Measurements from ENCODE around the gene KRT26. TPM values are rescaled to one million over a fixed set of nuclear protein-coding genes. Genes with fewer than 3 reads are reported as not detected.

The KRT26 gene
- total and polyA plus RNA-seq, 8 donors: not detected

GRCh38 chr17:40722241-40722640 lies 49.8 kb downstream of the KRT26 start:
- Histone ChIP-seq H3K27ac (no peak overlapping the region), H3K36me3 (no peaks in the 10 kb centered on the region), H3K4me3 (no peak overlapping the region), H3K27me3 (peaks cover 0 to 4% (median 0%) of the 10 kb centered on the region in 3 donors), H3K9me3 (no peaks in the 10 kb centered on the region), H3K4me1 (no peaks in the 10 kb centered on the region)
- intact Hi-C loops (cut with DNase I; ENCODE audit: low total_unique reads): no loop called here
- WGBS, 5 donors: 53 to 70% (median 66%) methylated on average over 1 of the region's 1 CpG
- TF ChIP-seq POLR2AphosphoS5 (IDR thresholded peaks at IDR 0.05) (no peak), POLR2A (IDR thresholded peaks at IDR 0.05) (no peak), EP300 (IDR thresholded peaks at IDR 0.05) (no peak), CTCF (IDR thresholded peaks at IDR 0.05) (no peak)
- DNase-seq: no peak

- WGBS, 5 donors: 67 to 79% (median 68%) methylated on average over 2 of the region's 2 CpGs
- intact Hi-C loops (cut with DNase I; ENCODE audit: low total_unique reads): no loop called here
- no peak for DNase-seq
These were observed 51.1 kb downstream of the KRT26 start for GRCh38 chr17:40720899-40721298.

GRCh38 chr17:40718930-40719329 lies 53.1 kb downstream of the KRT26 start:
- Histone ChIP-seq H3K27ac (no peak overlapping the region), H3K36me3 (no peaks in the 10 kb centered on the region), H3K4me3 (no peak overlapping the region), H3K9me3 (no peaks in the 10 kb centered on the region), H3K27me3 (peaks cover 0 to 5% (median 0%) of the 10 kb centered on the region in 3 donors), H3K4me1 (no peaks in the 10 kb centered on the region)
- intact Hi-C loops (cut with DNase I; ENCODE audit: low total_unique reads): no loop called here
- DNase-seq: no peak
- WGBS, 5 donors: 52 to 70% (median 65%) methylated on average over 8 of the region's 8 CpGs
- TF ChIP-seq EP300 (IDR thresholded peaks at IDR 0.05) (no peak), CTCF (IDR thresholded peaks at IDR 0.05) (no peak), POLR2AphosphoS5 (IDR thresholded peaks at IDR 0.05) (no peak), POLR2A (IDR thresholded peaks at IDR 0.05) (no peak)

More at GRCh38 chr17:40720899-40721298, 51.1 kb downstream of the KRT26 start:
- Histone ChIP-seq H3K27me3 (peaks cover 0 to 4% (median 0%) of the 10 kb centered on the region in 3 donors), H3K4me3 (no peak overlapping the region), H3K36me3 (no peaks in the 10 kb centered on the region), H3K4me1 (no peaks in the 10 kb centered on the region), H3K27ac (no peak overlapping the region), H3K9me3 (no peaks in the 10 kb centered on the region)
- TF ChIP-seq EP300 (IDR thresholded peaks at IDR 0.05) (no peak), CTCF (IDR thresholded peaks at IDR 0.05) (no peak), POLR2AphosphoS5 (IDR thresholded peaks at IDR 0.05) (no peak), POLR2A (IDR thresholded peaks at IDR 0.05) (no peak)

- WGBS, 5 donors: 69 to 76% (median 70%) methylated on average over 3 of the region's 3 CpGs
- intact Hi-C loops (cut with DNase I; ENCODE audit: low total_unique reads): no loop called here
- Histone ChIP-seq H3K27me3 (peaks cover 0 to 5% (median 0%) of the 10 kb centered on the region in 3 donors), H3K4me1 (no peaks in the 10 kb centered on the region), H3K4me3 (no peak overlapping the region), H3K9me3 (no peaks in the 10 kb centered on the region), H3K36me3 (no peaks in the 10 kb centered on the region), H3K27ac (no peak overlapping the region)
- no peak for DNase-seq
- TF ChIP-seq POLR2AphosphoS5 (IDR thresholded peaks at IDR 0.05) (no peak), CTCF (IDR thresholded peaks at IDR 0.05) (no peak)
These were observed 54.2 kb downstream of the KRT26 start for GRCh38 chr17:40717776-40718175.

Other genes with a start within 250 kb of the KRT26 start
- gene CCR7, start 206.7 kb downstream of the KRT26 start, total RNA-seq: 1 to 10 TPM in 1 of 5 donors, not detected in 4; 3.1 TPM
- 1 to 10 TPM in 1 of 3 donors, under 1 TPM in 1, not detected in 1; 0.92 to 1.4 TPM for gene CCR7, start 206.7 kb downstream of the KRT26 start, polyA plus RNA-seq
- gene SMARCE1, start 124.4 kb downstream of the KRT26 start, total RNA-seq: 100 to 1,000 TPM in 3 of 5 donors, 10 to 100 TPM in 2; 27.5 to 125 (median 104) TPM
- 10 to 100 TPM; 53.3 to 77.7 (median 61.8) TPM for gene SMARCE1, start 124.4 kb downstream of the KRT26 start, polyA plus RNA-seq
- 1 to 10 TPM in 1 of 5 donors, not detected in 4; 2.8 TPM for gene KRT222, start 107.0 kb downstream of the KRT26 start, total RNA-seq
- 1 to 10 TPM in 1 of 3 donors, under 1 TPM in 2; 0.33 to 1.1 (median 0.61) TPM for gene KRT222, start 107.0 kb downstream of the KRT26 start, polyA plus RNA-seq
- 1 to 10 TPM in 1 of 5 donors, under 1 TPM in 1, not detected in 3; 0.58 to 1.8 TPM for gene KRT24, start 68.4 kb downstream of the KRT26 start, total RNA-seq
- 10 to 100 TPM in 1 of 3 donors, under 1 TPM in 1, not detected in 1; 0.56 to 30.4 TPM for gene KRT24, start 68.4 kb downstream of the KRT26 start, polyA plus RNA-seq
- gene KRT25, start 16.9 kb downstream of the KRT26 start, total RNA-seq: not detected
- not detected for gene KRT25, start 16.9 kb downstream of the KRT26 start, polyA plus RNA-seq
- not detected for gene KRT27, start 10.3 kb upstream of the KRT26 start, total RNA-seq
- not detected for gene KRT27, start 10.3 kb upstream of the KRT26 start, polyA plus RNA-seq
- not detected for gene KRT28, start 27.8 kb upstream of the KRT26 start, total RNA-seq
- gene KRT28, start 27.8 kb upstream of the KRT26 start, polyA plus RNA-seq: not detected
- 10 to 100 TPM in 1 of 5 donors, 1 to 10 TPM in 3, under 1 TPM in 1; 0.58 to 25.4 (median 2.9) TPM for gene KRT10, start 50.4 kb upstream of the KRT26 start, total RNA-seq
- 10 to 100 TPM; 46.1 to 49.0 (median 47.7) TPM for gene KRT10, start 50.4 kb upstream of the KRT26 start, polyA plus RNA-seq
- 10 to 100 TPM in 2 of 5 donors, 1 to 10 TPM in 1, not detected in 2; 1.1 to 57.6 (median 14.0) TPM for gene KRT12, start 95.0 kb upstream of the KRT26 start, total RNA-seq
- gene KRT12, start 95.0 kb upstream of the KRT26 start, polyA plus RNA-seq: under 1 TPM in 1 of 3 donors, not detected in 2; 0.61 TPM
- 100 to 1,000 TPM in 2 of 5 donors, 10 to 100 TPM in 1, not detected in 2; 72.0 to 121 (median 101) TPM for gene KRT20, start 113.0 kb upstream of the KRT26 start, total RNA-seq
- gene KRT20, start 113.0 kb upstream of the KRT26 start, polyA plus RNA-seq: 100 to 1,000 TPM in 1 of 3 donors, 1 to 10 TPM in 2; 3.9 to 370 (median 4.4) TPM
- gene KRT23, start 165.4 kb upstream of the KRT26 start, total RNA-seq: not detected
- 1 to 10 TPM in 2 of 3 donors, not detected in 1; 1.1 to 2.6 TPM for gene KRT23, start 165.4 kb upstream of the KRT26 start, polyA plus RNA-seq
- not detected for gene KRT39, start 194.7 kb upstream of the KRT26 start, total RNA-seq
- not detected for gene KRT39, start 194.7 kb upstream of the KRT26 start, polyA plus RNA-seq
- not detected for gene KRT40, start 212.1 kb upstream of the KRT26 start, total RNA-seq
- under 1 TPM in 1 of 3 donors, not detected in 2; 0.10 TPM for gene KRT40, start 212.1 kb upstream of the KRT26 start, polyA plus RNA-seq
- gene KRTAP3-3, start 222.0 kb upstream of the KRT26 start, total RNA-seq: not detected
- gene KRTAP3-3, start 222.0 kb upstream of the KRT26 start, polyA plus RNA-seq: not detected
- gene KRTAP3-2, start 227.7 kb upstream of the KRT26 start, total RNA-seq: not detected
- not detected for gene KRTAP3-2, start 227.7 kb upstream of the KRT26 start, polyA plus RNA-seq
- gene KRTAP3-1, start 236.9 kb upstream of the KRT26 start, total RNA-seq: not detected
- gene KRTAP3-1, start 236.9 kb upstream of the KRT26 start, polyA plus RNA-seq: not detected

Data from stomach (tissue), 9 donors.